PFSK-1 (cell line): ENCODE data around the gene CAMK4.

Source experiments
- FOXP2 ChIP-seq: optimal IDR thresholded peaks from 2 replicates; pipeline ENCODE3; 2011; ENCODE audit warnings: borderline replicate concordance, control low read depth, inconsistent platforms; ENCODE audit not compliant: insufficient read depth; ENCODE audit errors: extremely low read length, extremely low read depth
- POLR2AphosphoS5 ChIP-seq: IDR thresholded peaks from 2 replicates; pipeline ENCODE4 v1.6.1; 2012; ENCODE audit warnings: low read depth, mild to moderate bottlenecking, control low read depth, low read length, moderate library complexity
- REST ChIP-seq, 2 experiments: IDR thresholded peaks; 2 replicates each; pipeline versions ENCODE4 v1.6.1 to v1.8.0; 2011 to 2012; ENCODE audit warnings: low read depth in 2 of 2, low read length in 2 of 2, control low read depth in 1 of 2, inconsistent platforms in 1 of 2, mild to moderate bottlenecking in 1 of 2, moderate library complexity in 1 of 2; ENCODE audit not compliant: insufficient read depth in 1 of 2
- SIN3A ChIP-seq: IDR thresholded peaks from 2 replicates; pipeline ENCODE4 v1.6.1; 2012; ENCODE audit warnings: mild to moderate bottlenecking, low read length, moderate library complexity, borderline replicate concordance; ENCODE audit not compliant: insufficient read depth
- TAF1 ChIP-seq: IDR thresholded peaks from 2 replicates; pipeline ENCODE4 v1.6.1; 2012; ENCODE audit warnings: low read length, control low read depth, borderline replicate concordance; ENCODE audit not compliant: insufficient read depth

CAMK4 gene

GRCh38 chr5:111353035-111353434 lies 128.9 kb downstream of the CAMK4 start:
- TF ChIP-seq TAF1 (no peak), POLR2AphosphoS5 (no peak), FOXP2 (no peak), SIN3A (no peak), REST (IDR thresholded peaks at IDR 0.05; ENCODE audit: insufficient read depth in 1 of 2, low read depth in 2 of 2, low read length in 2 of 2) (no peak)

- no peak for TF ChIP-seq REST (IDR thresholded peaks at IDR 0.05; ENCODE audit: insufficient read depth in 1 of 2, low read depth in 2 of 2, low read length in 2 of 2)
- no peak for TF ChIP-seq SIN3A
Measured at GRCh38 chr5:111360173-111360572, 136.0 kb downstream of the CAMK4 start.

GRCh38 chr5:111364992-111365391 lies 140.8 kb downstream of the CAMK4 start:
- no peak for TF ChIP-seq FOXP2
- peak; percentile 66 to 90; a peak in 3 of 4 replicates for TF ChIP-seq REST (IDR thresholded peaks at IDR 0.05; ENCODE audit: insufficient read depth in 1 of 2, low read depth in 2 of 2, low read length in 2 of 2)
- no peak for TF ChIP-seq SIN3A
- TF ChIP-seq TAF1 = no peak

GRCh38 chr5:111366388-111366787 lies 142.2 kb downstream of the CAMK4 start:
- TF ChIP-seq TAF1 (no peak), POLR2AphosphoS5 (no peak), SIN3A (no peak), FOXP2 (no peak), REST (IDR thresholded peaks at IDR 0.05; ENCODE audit: insufficient read depth in 1 of 2, low read depth in 2 of 2, low read length in 2 of 2) (no peak)

GRCh38 chr5:111367115-111367514 lies 142.9 kb downstream of the CAMK4 start:
- no peak for TF ChIP-seq SIN3A
- TF ChIP-seq POLR2AphosphoS5 = no peak
- TF ChIP-seq FOXP2 = no peak
- TF ChIP-seq TAF1 = no peak
- TF ChIP-seq REST (IDR thresholded peaks at IDR 0.05; ENCODE audit: insufficient read depth in 1 of 2, low read depth in 2 of 2, low read length in 2 of 2) = no peak
